GM10248 (cell line): ENCODE results near the gene GRIK3.
A peak's percentile ranks its signal among the peaks of the same experiment; 100 is the strongest.
"Not testable (repeated sequence)": the region's sequence is repeated elsewhere in the genome, so short reads cannot be mapped to it uniquely, and the experiment has no call there.

Experiments
- CTCF ChIA-PET: fragments of 300-600 bp; sonication (Branson Sonifier 250); formaldehyde crosslinking; extraction: SDS; loops from one replicate; lab custom pipeline; 2021; ENCODE audit warnings: antibody characterized with exemption; lab: Yijun Ruan, JAX
- POLR2A ChIA-PET: fragments of 350-650 bp; sonication (Branson Sonifier 250); formaldehyde crosslinking; extraction: SDS; loops from one replicate; lab custom pipeline; 2020; ENCODE audit warnings: antibody characterized with exemption; lab: Yijun Ruan, JAX
- DNase-seq: peaks from one replicate; pipeline ENCODE4 v3.0.0; 2012; ENCODE audit errors: extremely low spot score
- CTCF ChIP-seq: IDR thresholded peaks from 2 replicates; pipeline ENCODE4 v1.5.1; 2012; ENCODE audit warnings: mild to moderate bottlenecking, low read depth; ENCODE audit errors: extremely low read depth, missing control alignments, control extremely low read depth

The GRIK3 gene

GRCh38 chr1:36911561-36912364 lies 122.6 kb downstream of the GRIK3 start:
- TF ChIP-seq CTCF, result no peak
- DNase-seq, result peak; percentile 11
- ChIA-PET POLR2A (no interaction called here), CTCF (interaction anchor here (1.8 kb wide), 1 partner anchor 10 kb away, joined by 4 read pairs; no protein-coding TSS in a partner anchor)

GRCh38 chr1:36910886-36911540 lies 123.3 kb downstream of the GRIK3 start:
- CTCF ChIA-PET, result interaction anchor here (1.8 kb wide), 1 partner anchor 11 kb away, joined by 4 read pairs; no protein-coding TSS in a partner anchor
- no peak for TF ChIP-seq CTCF
- DNase-seq, result peak; percentile 23
- POLR2A ChIA-PET, result no interaction called here

GRCh38 chr1:36909946-36910725 lies 124.2 kb downstream of the GRIK3 start:
- DNase-seq, result peak; percentile 17
- TF ChIP-seq CTCF, result no peak
- POLR2A ChIA-PET, result no interaction called here
- CTCF ChIA-PET, result no interaction called here

GRCh38 chr1:36909359-36909758 lies 125.0 kb downstream of the GRIK3 start:
- DNase-seq, POLR2A ChIA-PET, CTCF ChIA-PET: not testable (repeated sequence)

GRCh38 chr1:36908096-36908495 lies 126.2 kb downstream of the GRIK3 start:
- no peak for TF ChIP-seq CTCF
- ChIA-PET POLR2A (no interaction called here), CTCF (no interaction called here)
- DNase-seq, result peak; percentile 2

- TF ChIP-seq CTCF, result no peak
- no peak for DNase-seq
- POLR2A ChIA-PET, result no interaction called here
- CTCF ChIA-PET, result interaction anchor here (1.5 kb wide), 1 partner anchor 14 kb away, joined by 4 read pairs; no protein-coding TSS in a partner anchor
These were observed 127.8 kb downstream of the GRIK3 start for GRCh38 chr1:36906555-36906954.

GRCh38 chr1:36905941-36906340 lies 128.4 kb downstream of the GRIK3 start:
- TF ChIP-seq CTCF, result no peak
- no peak for DNase-seq
- ChIA-PET POLR2A (no interaction called here), CTCF (interaction anchor here (1.5 kb wide), 1 partner anchor 13 kb away, joined by 4 read pairs; no protein-coding TSS in a partner anchor)
